ENCODE data around the gene ALCAM. TPM values are rescaled to one million over a fixed set of nuclear protein-coding genes. Genes with fewer than 3 reads are reported as not detected.

ALCAM gene
- total RNA-seq, 1 experiment from 2014 or later: 36.8 TPM

DNA sequence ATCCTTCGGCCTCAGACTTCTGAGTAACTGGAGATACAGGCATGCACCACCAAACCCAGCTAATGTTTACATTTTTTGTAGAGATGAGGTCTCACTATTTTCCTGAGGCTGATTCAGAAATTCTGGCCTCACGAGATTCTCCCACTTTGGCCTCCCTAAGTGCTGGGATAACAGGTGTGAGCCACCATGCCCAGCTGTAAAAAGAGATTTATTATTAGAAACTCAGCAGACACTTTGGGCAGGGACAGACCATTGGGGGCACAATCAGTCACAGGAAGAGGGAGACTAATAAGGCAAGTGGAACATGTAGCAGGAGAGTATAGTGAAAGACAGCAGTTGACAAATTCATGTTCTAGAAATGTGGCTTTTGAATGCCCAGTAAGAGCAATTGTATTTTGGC lies 252.9 kb downstream of the ALCAM start:
- H3K4me1 ChIP-seq (ENCODE audit: insufficient read depth, low read length, poor library complexity, severe bottlenecking): no peaks in the 10 kb centered on the region
- BruUV-seq (replicated peaks): no TSS peak
- H3K27me3 ChIP-seq (replicated peaks; ENCODE audit: insufficient read depth, low read depth, low read length, poor library complexity): no peaks in the 10 kb centered on the region
- TF ChIP-seq, protein P1, sequence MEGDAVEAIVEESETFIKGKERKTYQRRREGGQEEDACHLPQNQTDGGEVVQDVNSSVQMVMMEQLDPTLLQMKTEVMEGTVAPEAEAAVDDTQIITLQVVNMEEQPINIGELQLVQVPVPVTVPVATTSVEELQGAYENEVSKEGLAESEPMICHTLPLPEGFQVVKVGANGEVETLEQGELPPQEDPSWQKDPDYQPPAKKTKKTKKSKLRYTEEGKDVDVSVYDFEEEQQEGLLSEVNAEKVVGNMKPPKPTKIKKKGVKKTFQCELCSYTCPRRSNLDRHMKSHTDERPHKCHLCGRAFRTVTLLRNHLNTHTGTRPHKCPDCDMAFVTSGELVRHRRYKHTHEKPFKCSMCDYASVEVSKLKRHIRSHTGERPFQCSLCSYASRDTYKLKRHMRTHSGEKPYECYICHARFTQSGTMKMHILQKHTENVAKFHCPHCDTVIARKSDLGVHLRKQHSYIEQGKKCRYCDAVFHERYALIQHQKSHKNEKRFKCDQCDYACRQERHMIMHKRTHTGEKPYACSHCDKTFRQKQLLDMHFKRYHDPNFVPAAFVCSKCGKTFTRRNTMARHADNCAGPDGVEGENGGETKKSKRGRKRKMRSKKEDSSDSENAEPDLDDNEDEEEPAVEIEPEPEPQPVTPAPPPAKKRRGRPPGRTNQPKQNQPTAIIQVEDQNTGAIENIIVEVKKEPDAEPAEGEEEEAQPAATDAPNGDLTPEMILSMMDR (conservative IDR thresholded peaks at IDR 0.05; ENCODE audit: low read depth, low read length): no peak
- no peak for TF ChIP-seq EZH2 (IDR thresholded peaks at IDR 0.05; ENCODE audit: borderline replicate concordance, low read depth, low read length, poor library complexity, severe bottlenecking)
- ChIA-PET POLR2A (ENCODE audit: low non-redundant PET) (no interaction called here), CTCF (no interaction called here)
- no peak for DNase-seq (ENCODE audit: low spot score)
- H3K9me3 ChIP-seq (ENCODE audit: low read depth, low read length, poor library complexity, severe bottlenecking): no peaks in the 10 kb centered on the region
- no peaks in the 10 kb centered on the region for H3K36me3 ChIP-seq (ENCODE audit: insufficient read depth, low read length, poor library complexity, severe bottlenecking)
- no peak overlapping the region for H3K27ac ChIP-seq (ENCODE audit: low read depth, low read length, poor library complexity, severe bottlenecking)
- intact Hi-C loops (cut with micrococcal nuclease; ENCODE audit: unreplicated experiment): no loop called here
- no peak overlapping the region for H3K4me3 ChIP-seq (ENCODE audit: low read depth, low read length, poor library complexity, severe bottlenecking)

DNA sequence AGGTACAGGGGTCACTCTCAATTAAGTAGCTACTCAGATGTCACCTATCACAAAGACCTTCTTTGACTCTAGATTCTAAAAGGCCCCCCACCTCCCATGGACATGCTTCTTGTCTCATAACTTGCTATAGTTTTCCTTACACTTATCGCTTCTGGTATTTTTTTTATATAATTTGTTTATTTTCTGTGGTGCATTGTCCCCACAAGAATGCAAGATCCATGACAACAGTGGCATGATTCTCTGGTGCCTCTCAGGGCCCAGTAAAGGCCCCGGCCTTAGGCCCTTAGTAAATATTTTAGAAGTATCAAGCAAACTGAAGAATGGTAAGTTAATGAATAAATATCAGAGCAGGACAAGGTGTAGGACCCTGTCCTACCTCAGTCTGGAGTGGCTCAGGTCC lies 253.5 kb downstream of the ALCAM start:
- no peak overlapping the region for H3K27ac ChIP-seq (ENCODE audit: low read depth, low read length, poor library complexity, severe bottlenecking)
- H3K4me3 ChIP-seq (ENCODE audit: low read depth, low read length, poor library complexity, severe bottlenecking): no peak overlapping the region
- POLR2A ChIA-PET (ENCODE audit: low non-redundant PET): no interaction called here
- no peaks in the 10 kb centered on the region for H3K27me3 ChIP-seq (replicated peaks; ENCODE audit: insufficient read depth, low read depth, low read length, poor library complexity)
- H3K4me1 ChIP-seq (ENCODE audit: insufficient read depth, low read length, poor library complexity, severe bottlenecking): no peaks in the 10 kb centered on the region
- CTCF ChIA-PET: no interaction called here
- no peaks in the 10 kb centered on the region for H3K9me3 ChIP-seq (ENCODE audit: low read depth, low read length, poor library complexity, severe bottlenecking)
- no peak for DNase-seq (ENCODE audit: low spot score)
- no peak for TF ChIP-seq EZH2 (IDR thresholded peaks at IDR 0.05; ENCODE audit: borderline replicate concordance, low read depth, low read length, poor library complexity, severe bottlenecking)
- TF ChIP-seq, protein P1 (conservative IDR thresholded peaks at IDR 0.05; ENCODE audit: low read depth, low read length): no peak
- no TSS peak for BruUV-seq (replicated peaks)
- intact Hi-C loops (cut with micrococcal nuclease; ENCODE audit: unreplicated experiment): no loop called here
- H3K36me3 ChIP-seq (ENCODE audit: insufficient read depth, low read length, poor library complexity, severe bottlenecking): no peaks in the 10 kb centered on the region

DNA sequence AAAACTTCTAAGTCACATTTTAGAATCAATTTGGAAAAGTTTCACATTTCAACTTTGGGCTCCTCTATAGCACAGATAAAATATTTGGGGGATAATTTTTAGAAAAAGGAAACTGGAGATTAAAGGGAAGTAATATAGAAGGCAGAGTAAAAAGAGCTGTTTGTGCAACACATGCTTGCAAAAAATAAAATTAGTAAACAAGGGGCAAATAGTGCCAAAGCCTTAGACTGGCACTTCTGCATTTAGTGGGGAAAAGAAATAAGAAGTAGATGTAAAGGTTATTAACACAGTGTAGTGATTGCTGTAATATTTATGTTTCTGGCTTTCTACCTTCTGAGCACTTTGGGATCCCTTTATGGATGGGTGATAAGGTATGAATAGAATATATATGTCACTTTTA lies 255.5 kb downstream of the ALCAM start:
- Histone ChIP-seq H3K27me3 (replicated peaks; ENCODE audit: insufficient read depth, low read depth, low read length, poor library complexity) (no peaks in the 10 kb centered on the region), H3K27ac (ENCODE audit: low read depth, low read length, poor library complexity, severe bottlenecking) (no peak overlapping the region), H3K9me3 (ENCODE audit: low read depth, low read length, poor library complexity, severe bottlenecking) (no peaks in the 10 kb centered on the region), H3K4me1 (ENCODE audit: insufficient read depth, low read length, poor library complexity, severe bottlenecking) (no peaks in the 10 kb centered on the region), H3K4me3 (ENCODE audit: low read depth, low read length, poor library complexity, severe bottlenecking) (no peak overlapping the region), H3K36me3 (ENCODE audit: insufficient read depth, low read length, poor library complexity, severe bottlenecking) (no peaks in the 10 kb centered on the region)
- no TSS peak for BruUV-seq (replicated peaks)
- intact Hi-C loops (cut with micrococcal nuclease; ENCODE audit: unreplicated experiment): no loop called here
- TF ChIP-seq, protein P1 (conservative IDR thresholded peaks at IDR 0.05; ENCODE audit: low read depth, low read length): no peak
- TF ChIP-seq EZH2 (IDR thresholded peaks at IDR 0.05; ENCODE audit: borderline replicate concordance, low read depth, low read length, poor library complexity, severe bottlenecking): no peak
- POLR2A ChIA-PET (ENCODE audit: low non-redundant PET): no interaction called here
- DNase-seq (ENCODE audit: low spot score): no peak
- CTCF ChIA-PET: no interaction called here
